Measurements from ENCODE around the gene NCAPD3.

Gene NCAPD3

DNA sequence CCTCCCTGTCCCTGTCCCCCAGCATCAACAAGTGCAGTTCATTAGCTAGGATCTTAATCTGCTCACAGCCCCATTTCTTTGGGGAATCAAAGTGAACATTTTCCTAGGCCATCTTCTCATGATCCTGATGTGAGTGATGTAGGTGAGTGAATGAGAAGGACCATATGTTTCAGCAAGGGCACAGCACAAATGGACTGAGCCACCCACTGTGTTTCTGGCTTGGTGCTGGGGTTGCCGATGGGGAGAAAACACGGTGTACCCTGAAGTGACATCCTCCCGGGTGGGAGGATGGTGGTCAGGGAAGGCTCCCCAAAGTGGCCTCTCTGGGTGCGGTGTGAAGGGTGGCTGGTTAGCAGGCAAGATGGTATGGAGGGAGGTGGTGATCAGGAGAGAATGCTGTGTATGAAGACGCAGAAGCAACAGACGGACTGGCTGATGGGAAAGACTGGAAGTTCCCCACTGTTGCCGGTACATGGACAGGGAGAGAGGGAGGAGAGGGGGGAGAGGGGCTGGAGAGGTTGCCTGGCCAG, 82.7 kb downstream of the NCAPD3 start:
- TF ChIP-seq, protein P1, sequence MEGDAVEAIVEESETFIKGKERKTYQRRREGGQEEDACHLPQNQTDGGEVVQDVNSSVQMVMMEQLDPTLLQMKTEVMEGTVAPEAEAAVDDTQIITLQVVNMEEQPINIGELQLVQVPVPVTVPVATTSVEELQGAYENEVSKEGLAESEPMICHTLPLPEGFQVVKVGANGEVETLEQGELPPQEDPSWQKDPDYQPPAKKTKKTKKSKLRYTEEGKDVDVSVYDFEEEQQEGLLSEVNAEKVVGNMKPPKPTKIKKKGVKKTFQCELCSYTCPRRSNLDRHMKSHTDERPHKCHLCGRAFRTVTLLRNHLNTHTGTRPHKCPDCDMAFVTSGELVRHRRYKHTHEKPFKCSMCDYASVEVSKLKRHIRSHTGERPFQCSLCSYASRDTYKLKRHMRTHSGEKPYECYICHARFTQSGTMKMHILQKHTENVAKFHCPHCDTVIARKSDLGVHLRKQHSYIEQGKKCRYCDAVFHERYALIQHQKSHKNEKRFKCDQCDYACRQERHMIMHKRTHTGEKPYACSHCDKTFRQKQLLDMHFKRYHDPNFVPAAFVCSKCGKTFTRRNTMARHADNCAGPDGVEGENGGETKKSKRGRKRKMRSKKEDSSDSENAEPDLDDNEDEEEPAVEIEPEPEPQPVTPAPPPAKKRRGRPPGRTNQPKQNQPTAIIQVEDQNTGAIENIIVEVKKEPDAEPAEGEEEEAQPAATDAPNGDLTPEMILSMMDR (IDR thresholded peaks at IDR 0.05; ENCODE audit: low read length, missing control alignments) = no peak
- H3K4me3 ChIP-seq (replicated peaks; ENCODE audit: low read depth, low read length) = no peak overlapping the region
- DNase-seq (ENCODE audit: low read depth) = no peak

DNA sequence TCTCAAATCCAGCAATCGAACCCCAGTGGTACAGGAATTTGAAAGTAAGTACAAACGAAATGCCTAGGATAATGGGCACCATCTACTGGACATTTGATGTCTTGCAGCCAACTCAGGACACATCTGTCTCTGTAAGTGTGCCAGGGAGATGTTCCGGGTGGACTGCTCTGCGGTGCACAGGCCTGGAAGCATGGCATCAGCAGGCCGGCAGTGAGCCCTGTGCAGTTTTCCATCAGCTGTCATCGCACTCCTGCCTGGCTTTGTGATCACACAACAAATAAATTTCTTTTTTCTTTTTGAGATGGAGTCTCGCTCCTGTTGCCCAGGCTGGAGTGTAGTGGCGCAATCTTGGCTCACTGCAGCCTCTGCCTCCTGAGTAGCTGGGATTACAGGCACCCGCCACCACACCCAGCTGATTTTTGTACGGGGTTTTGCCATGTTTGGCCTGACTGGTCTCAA, 83.9 kb downstream of the NCAPD3 start:
- DNase-seq (ENCODE audit: low read depth) = peak; percentile 92
- H3K4me3 ChIP-seq (replicated peaks; ENCODE audit: low read depth, low read length) = no peak overlapping the region
- TF ChIP-seq, protein P1 (IDR thresholded peaks at IDR 0.05; ENCODE audit: low read length, missing control alignments) = peak; percentile 95

DNA sequence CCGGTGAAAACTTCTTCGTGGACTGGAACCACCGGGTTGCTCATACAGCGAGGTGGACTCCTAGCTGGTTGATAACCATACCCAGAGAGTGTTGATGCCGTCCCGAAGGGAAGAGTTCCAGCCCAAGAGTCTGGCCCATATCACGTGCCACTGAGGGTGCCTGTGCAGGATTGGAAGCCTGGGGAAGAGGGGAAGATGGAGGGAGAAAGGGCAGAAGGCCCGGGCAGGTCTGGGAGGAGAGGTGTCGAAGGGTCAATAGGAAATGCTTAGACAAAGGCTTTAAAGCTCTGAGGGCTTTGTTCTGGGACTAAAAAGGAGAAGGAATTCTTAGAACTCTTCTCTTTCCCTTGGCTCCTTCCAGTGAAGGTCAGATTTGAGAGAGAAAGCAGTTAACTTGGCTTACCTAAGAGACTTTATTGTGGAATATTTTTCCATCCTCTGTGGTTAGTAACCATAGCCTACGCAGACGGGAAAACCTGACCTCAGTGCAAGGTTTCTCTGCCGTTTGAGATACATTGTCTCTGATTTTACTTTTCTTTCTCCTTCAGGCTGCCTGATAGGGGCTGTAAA, 84.4 kb downstream of the NCAPD3 start:
- TF ChIP-seq, protein P1 (IDR thresholded peaks at IDR 0.05; ENCODE audit: low read length, missing control alignments) = no peak
- no peak for DNase-seq (ENCODE audit: low read depth)
- no peak overlapping the region for H3K4me3 ChIP-seq (replicated peaks; ENCODE audit: low read depth, low read length)

DNA sequence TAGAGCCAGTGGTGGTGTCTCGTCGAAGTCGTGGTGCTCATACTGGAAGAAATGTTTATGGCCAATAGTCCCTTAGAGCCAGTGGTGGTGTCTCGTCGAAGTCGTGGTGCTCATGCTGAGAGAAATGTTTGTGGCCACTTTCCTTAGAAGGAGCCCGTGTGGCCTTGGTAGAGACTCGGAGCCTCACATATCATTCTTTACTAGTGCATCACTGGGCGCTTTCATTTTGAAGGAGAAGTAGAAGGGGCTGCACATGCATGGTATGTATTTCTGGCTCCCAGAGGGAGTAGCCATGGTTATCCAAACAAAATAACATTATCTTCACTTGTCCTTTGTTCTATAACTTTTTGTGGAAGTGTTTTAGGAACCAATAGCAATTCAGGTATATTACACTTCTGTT, 85.4 kb downstream of the NCAPD3 start:
- DNase-seq (ENCODE audit: low read depth) = no peak
- TF ChIP-seq, protein P1 (IDR thresholded peaks at IDR 0.05; ENCODE audit: low read length, missing control alignments) = no peak
- no peak overlapping the region for H3K4me3 ChIP-seq (replicated peaks; ENCODE audit: low read depth, low read length)

DNA sequence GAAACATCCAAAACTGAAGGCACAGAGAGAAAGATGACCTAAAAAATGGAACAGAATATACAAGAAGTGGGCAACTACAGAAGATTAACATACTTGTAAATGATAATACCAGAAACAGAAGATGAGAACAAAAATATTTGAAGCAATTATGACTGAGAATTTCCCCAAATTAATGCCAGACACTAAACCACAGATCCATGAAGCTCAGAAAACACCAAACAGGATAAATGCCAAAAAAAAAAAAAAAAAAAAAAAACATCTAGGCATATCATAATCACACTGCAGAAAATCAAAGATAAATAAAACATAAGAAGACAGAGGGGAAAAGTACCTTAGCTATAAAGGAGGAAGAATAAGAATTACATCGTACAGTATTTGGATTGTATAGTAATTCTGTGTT, 89.6 kb downstream of the NCAPD3 start:
- H3K4me3 ChIP-seq (replicated peaks; ENCODE audit: low read depth, low read length) = no peak overlapping the region
- TF ChIP-seq, protein P1 (IDR thresholded peaks at IDR 0.05; ENCODE audit: low read length, missing control alignments) = no peak
- DNase-seq (ENCODE audit: low read depth) = no peak

DNA sequence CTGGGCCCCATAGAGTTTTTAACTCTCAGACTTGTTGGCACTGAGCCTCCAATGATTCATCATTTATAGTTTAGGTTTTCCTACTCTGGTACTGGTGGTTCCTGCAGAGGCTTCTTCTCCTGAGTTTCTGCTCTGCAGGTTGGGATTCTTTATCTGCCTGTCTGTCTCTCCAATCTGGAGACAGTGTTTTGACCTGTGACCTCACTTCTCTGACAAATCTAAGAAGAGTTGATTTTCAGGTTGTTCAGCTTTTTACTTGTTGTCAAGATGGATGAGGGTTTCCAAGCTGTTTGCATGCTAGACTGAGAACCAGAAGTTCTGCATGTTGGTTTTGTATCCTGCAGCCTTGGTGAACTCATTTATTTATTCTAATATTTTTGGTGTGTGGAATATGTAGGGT, 91.0 kb downstream of the NCAPD3 start:
- no peak overlapping the region for H3K4me3 ChIP-seq (replicated peaks; ENCODE audit: low read depth, low read length)
- TF ChIP-seq, protein P1 (IDR thresholded peaks at IDR 0.05; ENCODE audit: low read length, missing control alignments) = no peak
- DNase-seq (ENCODE audit: low read depth) = no peak
